ENCODE data around the gene CHCHD10. TPM values are rescaled to one million over a fixed set of nuclear protein-coding genes. Genes with fewer than 3 reads are reported as not detected.
A peak's percentile ranks its signal among the peaks of the same experiment; 100 is the strongest.

The CHCHD10 gene
- total RNA-seq, 1 donor from 2014 or later, result 126 TPM

DNA sequence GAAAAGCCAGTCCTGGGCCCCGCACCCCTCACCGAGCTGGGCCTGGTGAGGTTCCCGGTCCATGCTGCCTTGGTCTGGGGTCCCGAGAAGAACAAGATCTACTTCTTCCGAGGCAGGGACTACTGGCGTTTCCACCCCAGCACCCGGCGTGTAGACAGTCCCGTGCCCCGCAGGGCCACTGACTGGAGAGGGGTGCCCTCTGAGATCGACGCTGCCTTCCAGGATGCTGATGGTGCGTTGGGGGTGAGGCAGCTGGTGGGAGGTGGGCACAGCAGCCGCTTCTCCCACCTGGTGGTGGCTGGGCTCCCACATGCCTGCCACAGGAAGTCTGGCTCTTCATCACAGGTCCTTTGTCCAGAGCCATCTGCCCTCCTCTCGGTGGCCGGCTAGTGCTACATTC lies 14.5 kb upstream of the CHCHD10 start:
- H3K27me3 Mint-ChIP-seq, result no peaks in the 10 kb centered on the region
- no peaks in the 10 kb centered on the region for H3K9me3 Mint-ChIP-seq
- DNase-seq, result no peak

DNA sequence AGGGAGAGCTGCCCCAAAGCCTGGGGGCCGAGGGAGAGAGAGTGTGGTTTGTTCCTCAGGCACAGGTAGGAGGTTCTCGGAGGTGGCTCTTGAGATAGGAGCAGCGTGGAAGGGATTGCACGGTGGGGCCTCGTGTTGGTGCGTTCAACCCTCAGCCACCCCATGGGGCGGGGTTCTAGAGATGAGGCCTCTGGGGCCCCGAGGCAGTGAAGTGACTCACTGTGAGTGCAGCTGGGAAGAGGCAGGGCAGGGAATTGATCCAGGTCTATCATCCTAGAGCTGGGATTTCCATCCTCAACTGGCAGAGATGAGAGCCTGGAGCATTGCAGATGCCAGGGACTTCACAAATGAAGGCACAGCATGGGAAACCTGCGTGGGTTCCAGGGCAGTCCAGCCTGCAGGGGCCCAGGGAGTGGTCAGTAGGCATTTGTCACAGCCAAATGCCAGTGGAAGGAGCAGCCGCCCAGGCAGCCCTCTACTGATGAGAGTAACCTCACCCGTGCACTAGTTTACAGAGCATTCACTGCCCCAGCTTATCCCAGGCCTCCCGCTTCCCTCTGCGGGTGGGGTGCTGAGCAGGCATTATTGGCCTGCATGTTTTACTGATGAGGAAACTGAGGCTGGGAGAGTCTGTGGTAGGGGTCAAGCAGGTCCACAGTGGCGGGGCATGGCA lies 13.9 kb upstream of the CHCHD10 start:
- Mint-ChIP-seq H3K4me1 (peaks cover 13% of the 10 kb centered on the region), H3K4me3 (no peak overlapping the region), H3K36me3 (ENCODE audit: low read depth) (no peaks in the 10 kb centered on the region), H3K27me3 (no peaks in the 10 kb centered on the region), H3K27ac (no peak overlapping the region), H3K9me3 (no peaks in the 10 kb centered on the region)
- no peak for DNase-seq
- intact Hi-C loops (cut with micrococcal nuclease), result no loop called here

More for the DNA sequence above, 14.5 kb upstream of the CHCHD10 start:
- Mint-ChIP-seq H3K36me3 (ENCODE audit: low read depth) (no peaks in the 10 kb centered on the region), H3K27ac (no peak overlapping the region), H3K4me3 (no peak overlapping the region), H3K4me1 (peaks cover 14% of the 10 kb centered on the region)
- intact Hi-C loops (cut with micrococcal nuclease), result no loop called here

DNA sequence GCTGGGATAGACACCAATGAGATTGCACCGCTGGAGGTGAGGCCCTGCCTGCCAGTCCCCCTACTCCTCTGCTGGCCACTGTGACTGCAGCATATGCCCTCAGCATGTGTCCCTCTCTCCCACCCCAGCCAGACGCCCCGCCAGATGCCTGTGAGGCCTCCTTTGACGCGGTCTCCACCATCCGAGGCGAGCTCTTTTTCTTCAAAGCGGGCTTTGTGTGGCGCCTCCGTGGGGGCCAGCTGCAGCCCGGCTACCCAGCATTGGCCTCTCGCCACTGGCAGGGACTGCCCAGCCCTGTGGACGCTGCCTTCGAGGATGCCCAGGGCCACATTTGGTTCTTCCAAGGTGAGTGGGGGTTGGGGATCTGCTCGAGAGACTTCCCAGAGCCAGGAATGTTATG lies 13.3 kb upstream of the CHCHD10 start:
- DNase-seq, result no peak
- peaks cover 8% of the 10 kb centered on the region for H3K4me1 Mint-ChIP-seq
- H3K9me3 Mint-ChIP-seq, result no peaks in the 10 kb centered on the region
- H3K4me3 Mint-ChIP-seq, result no peak overlapping the region
- H3K27me3 Mint-ChIP-seq, result no peaks in the 10 kb centered on the region
- H3K36me3 Mint-ChIP-seq (ENCODE audit: low read depth), result no peaks in the 10 kb centered on the region
- intact Hi-C loops (cut with micrococcal nuclease), result no loop called here
- no peak overlapping the region for H3K27ac Mint-ChIP-seq

DNA sequence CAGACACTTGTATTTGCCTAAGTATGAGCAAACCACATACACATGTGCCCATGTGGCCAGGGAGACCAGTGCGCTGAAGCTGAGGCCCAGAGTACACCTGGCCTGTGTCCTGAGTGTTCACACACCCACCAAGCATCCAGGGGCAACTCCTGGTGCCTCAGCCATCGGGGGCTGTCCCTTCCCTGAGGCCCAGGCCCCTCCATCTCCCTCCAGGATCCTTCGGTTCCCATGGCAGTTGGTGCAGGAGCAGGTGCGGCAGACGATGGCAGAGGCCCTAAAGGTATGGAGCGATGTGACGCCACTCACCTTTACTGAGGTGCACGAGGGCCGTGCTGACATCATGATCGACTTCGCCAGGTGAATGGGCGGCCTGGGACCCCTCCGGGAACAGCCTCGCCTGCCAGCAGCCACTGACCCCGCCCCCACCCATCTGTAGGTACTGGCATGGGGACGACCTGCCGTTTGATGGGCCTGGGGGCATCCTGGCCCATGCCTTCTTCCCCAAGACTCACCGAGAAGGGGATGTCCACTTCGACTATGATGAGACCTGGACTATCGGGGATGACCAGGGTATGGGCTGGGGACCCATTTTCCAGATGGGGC lies 12.5 kb upstream of the CHCHD10 start:
- H3K27me3 Mint-ChIP-seq, result no peaks in the 10 kb centered on the region
- H3K27ac Mint-ChIP-seq, result no peak overlapping the region
- no peaks in the 10 kb centered on the region for H3K36me3 Mint-ChIP-seq (ENCODE audit: low read depth)
- H3K4me1 Mint-ChIP-seq, result peaks cover 5% of the 10 kb centered on the region
- intact Hi-C loops (cut with micrococcal nuclease), result no loop called here
- H3K9me3 Mint-ChIP-seq, result no peaks in the 10 kb centered on the region
- no peak overlapping the region for H3K4me3 Mint-ChIP-seq
- no peak for DNase-seq

DNA sequence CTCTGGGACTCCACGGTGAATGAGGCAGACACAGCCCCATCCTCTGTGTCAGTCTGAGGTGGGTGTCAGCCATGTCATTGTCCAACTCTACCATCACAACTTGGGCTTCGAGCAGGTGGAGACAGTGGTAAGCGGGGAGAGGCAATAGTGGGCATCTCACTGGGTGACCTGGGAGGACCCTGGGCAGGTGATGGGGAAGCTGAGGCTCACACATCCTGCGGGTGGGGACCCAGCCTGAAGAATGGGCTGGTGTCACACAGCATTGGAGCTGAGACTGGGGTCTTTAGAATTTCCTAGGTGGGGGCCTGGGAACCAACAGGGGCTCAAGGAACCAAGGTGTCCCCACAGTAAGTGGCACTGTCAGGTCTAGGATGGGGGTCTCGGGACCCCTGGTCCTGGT lies 12.0 kb upstream of the CHCHD10 start:
- H3K9me3 Mint-ChIP-seq, result no peaks in the 10 kb centered on the region
- H3K4me1 Mint-ChIP-seq, result peaks cover 5% of the 10 kb centered on the region
- H3K27me3 Mint-ChIP-seq, result peaks cover 2% of the 10 kb centered on the region
- H3K36me3 Mint-ChIP-seq (ENCODE audit: low read depth), result no peaks in the 10 kb centered on the region
- DNase-seq, result no peak
- no peak overlapping the region for H3K4me3 Mint-ChIP-seq
- no peak overlapping the region for H3K27ac Mint-ChIP-seq
- intact Hi-C loops (cut with micrococcal nuclease), result no loop called here

DNA sequence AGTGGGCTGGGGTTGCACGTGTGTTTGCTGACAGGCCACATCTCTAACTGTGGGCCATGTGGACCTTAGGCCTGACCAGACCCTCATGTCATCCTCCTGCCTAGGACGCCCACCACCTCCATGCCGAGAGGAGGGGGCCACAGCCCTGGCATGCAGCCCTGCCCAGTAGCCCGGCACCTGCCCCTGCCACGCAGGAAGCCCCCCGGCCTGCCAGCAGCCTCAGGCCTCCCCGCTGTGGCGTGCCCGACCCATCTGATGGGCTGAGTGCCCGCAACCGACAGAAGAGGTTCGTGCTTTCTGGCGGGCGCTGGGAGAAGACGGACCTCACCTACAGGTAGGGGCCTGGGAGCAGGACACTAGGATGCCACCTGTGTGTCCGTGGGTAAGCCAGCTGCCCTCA lies 11.3 kb upstream of the CHCHD10 start:
- peaks cover 7% of the 10 kb centered on the region for H3K27me3 Mint-ChIP-seq
- intact Hi-C loops (cut with micrococcal nuclease), result no loop called here
- no peak for DNase-seq
- no peak overlapping the region for H3K4me3 Mint-ChIP-seq
- H3K36me3 Mint-ChIP-seq (ENCODE audit: low read depth), result no peaks in the 10 kb centered on the region
- H3K9me3 Mint-ChIP-seq, result no peaks in the 10 kb centered on the region
- H3K4me1 Mint-ChIP-seq, result peaks cover under 1% of the 10 kb centered on the region
- no peak overlapping the region for H3K27ac Mint-ChIP-seq

DNA sequence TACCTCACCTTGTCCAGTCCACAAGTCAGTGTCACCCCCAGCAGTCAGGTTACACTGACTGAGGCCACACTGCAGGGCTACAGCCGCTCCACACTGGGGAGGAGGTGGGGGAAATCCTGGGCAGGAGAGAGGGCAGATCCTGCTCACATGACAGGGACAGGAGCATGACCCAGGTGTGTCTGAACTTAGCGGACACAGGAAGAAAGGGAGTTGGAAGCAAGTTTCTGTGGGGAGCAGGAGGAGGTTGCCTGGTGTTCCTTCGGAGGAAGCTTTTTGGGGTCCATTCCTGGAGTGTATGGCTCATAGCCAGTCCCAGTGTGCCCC lies 10.8 kb upstream of the CHCHD10 start:
- Mint-ChIP-seq H3K4me1 (no peaks in the 10 kb centered on the region), H3K36me3 (ENCODE audit: low read depth) (no peaks in the 10 kb centered on the region), H3K27me3 (peaks cover 9% of the 10 kb centered on the region), H3K27ac (no peak overlapping the region), H3K4me3 (no peak overlapping the region), H3K9me3 (no peaks in the 10 kb centered on the region)
- DNase-seq, result no peak
- intact Hi-C loops (cut with micrococcal nuclease), result no loop called here

DNA sequence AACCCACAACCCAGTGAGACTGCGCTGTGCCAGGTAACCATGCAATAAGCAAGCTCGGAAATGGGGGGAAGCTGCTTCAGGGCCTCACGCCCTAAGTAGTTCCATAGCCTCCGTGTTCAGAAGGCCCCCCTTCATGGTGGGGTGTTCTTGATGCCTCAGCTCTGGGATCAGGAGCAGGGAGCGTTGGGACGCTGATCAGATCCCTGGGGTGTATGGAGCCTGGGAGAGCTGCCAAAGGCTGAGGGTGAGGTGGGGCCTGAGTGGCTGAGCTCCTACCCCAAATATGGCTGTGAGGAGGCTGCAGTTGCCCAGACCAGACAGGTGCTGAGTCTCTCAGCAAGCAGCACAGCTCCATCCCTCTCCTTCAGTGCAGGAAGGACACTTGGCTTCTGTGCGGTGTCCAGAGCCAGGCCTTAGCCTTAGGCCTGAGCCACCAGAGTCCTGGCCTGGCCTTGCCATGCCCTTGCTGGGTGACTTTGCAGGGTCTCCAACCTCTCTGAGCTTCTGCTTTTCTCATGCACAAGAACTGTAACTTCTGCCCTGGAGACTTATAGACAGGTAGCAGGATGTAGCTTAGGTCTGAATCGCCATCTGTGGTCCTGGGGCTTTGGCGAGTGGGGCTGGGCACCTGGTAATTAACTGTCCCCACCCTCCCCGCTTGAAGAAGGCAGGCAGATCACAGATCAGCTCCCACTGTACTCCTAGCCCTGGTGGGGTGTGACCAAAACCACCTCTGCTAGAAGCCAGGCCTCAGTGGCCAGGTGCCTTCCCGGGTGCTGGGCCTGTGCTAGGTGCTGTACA lies 10.2 kb upstream of the CHCHD10 start:
- Mint-ChIP-seq H3K4me1 (peaks cover 5% of the 10 kb centered on the region), H3K27me3 (peaks cover 15% of the 10 kb centered on the region), H3K9me3 (no peaks in the 10 kb centered on the region), H3K36me3 (ENCODE audit: low read depth) (no peaks in the 10 kb centered on the region), H3K27ac (no peak overlapping the region), H3K4me3 (no peak overlapping the region)
- intact Hi-C loops (cut with micrococcal nuclease), result no loop called here
- no peak for DNase-seq

DNA sequence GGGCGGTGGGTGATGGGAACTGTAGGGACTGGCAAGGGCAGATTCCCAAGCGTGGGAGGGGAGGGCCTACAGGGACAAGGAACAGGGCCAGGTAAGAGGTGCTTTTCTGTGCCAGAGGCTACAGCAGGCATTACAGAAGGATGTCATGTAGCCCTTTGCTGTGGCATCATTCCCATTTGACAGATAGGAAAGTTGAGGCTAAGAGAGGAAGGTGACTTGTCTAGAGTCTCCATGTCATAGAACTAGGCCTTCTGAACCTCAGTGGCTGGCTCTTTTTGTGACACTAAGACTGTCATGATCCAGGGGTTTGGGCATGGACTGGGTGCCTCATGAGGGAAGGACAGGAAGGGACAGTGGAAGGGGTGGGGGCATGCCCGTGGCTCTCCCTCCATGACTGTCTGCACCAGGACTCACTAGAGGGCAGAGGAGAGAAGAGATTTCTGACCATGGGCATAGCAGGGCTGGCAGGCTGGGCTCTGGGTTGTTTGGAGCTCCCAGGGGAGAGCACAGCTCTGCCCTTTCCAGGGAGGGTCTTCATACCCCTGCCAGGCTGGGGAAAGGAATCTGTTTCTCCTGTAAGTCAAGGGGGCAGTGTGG lies 8.1 kb upstream of the CHCHD10 start:
- Mint-ChIP-seq H3K4me3 (no peak overlapping the region), H3K27ac (no peak overlapping the region), H3K4me1 (peaks cover 8% of the 10 kb centered on the region), H3K27me3 (peaks cover 17% of the 10 kb centered on the region), H3K36me3 (ENCODE audit: low read depth) (no peaks in the 10 kb centered on the region), H3K9me3 (no peaks in the 10 kb centered on the region)
- intact Hi-C loops (cut with micrococcal nuclease), result no loop called here
- DNase-seq, result no peak

DNA sequence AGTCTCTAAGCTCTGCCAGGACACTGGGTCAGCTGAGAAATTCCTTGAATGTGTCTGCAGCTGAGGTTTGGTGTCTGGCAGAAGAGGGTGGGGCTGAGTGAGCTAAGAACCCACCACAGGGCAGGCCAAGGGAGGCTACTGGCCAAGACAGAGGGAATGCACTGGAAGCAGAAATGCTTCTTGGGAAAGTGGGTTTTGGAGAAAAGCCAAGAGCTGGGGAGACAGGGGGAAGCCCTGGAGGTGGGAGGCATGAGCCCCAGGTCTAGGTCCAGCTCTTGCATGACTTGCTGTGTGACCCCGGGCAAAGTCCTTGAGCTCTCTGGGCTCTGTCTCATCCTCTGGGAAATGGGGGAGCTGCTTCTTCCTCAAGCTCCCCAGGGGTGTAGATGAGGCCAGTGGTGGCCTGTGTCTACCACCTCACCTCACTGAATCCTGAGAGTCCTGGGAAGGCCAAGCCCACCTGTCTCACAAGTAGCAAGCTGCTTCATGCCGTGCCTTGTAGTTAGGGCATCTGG lies 7.2 kb upstream of the CHCHD10 start:
- Mint-ChIP-seq H3K27ac (no peak overlapping the region), H3K27me3 (peaks cover 17% of the 10 kb centered on the region), H3K36me3 (ENCODE audit: low read depth) (no peaks in the 10 kb centered on the region), H3K4me3 (no peak overlapping the region), H3K4me1 (peaks cover 10% of the 10 kb centered on the region), H3K9me3 (no peaks in the 10 kb centered on the region)
- intact Hi-C loops (cut with micrococcal nuclease), result no loop called here
- DNase-seq, result no peak

DNA sequence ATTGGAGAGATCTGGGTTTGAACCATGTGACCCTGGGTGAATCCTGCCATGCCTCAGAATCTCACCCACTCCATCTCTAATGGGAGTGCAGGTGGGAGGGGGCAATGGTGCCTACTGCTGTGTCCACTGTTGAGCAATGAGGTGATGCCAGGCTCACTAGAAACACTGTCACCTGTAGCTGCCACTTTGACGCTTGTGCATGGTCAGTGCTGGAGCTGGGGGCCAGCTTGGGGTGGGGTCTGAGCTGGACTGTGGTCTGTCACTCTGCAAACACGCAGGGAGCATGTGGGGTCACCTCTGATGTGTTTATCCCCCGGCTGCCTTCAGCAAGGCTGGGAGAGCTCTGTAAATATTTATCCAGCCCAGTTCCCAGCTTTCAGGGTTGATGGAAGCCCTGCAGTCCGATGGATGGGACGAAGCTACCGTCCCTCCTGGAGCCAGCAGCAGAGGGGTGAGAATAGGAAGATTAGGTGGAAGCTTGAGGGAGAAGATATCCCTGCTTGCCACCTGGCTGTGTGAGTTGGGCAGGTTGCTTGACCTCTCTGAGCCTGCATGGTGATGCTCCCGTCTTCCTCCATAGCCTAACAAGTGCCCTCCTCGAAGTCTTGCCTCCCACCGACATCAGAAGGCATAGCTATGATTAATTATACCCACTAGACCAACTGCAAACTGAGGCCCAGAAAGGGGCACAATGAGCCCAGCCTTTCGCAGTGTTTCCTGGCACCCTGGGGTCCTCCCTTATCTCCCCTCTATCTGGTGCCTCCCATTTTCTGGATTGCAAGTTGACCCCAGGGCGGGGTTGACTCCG lies 6.5 kb upstream of the CHCHD10 start:
- no peak overlapping the region for H3K27ac Mint-ChIP-seq
- H3K9me3 Mint-ChIP-seq, result no peaks in the 10 kb centered on the region
- H3K27me3 Mint-ChIP-seq, result peaks cover 17% of the 10 kb centered on the region
- peaks cover 10% of the 10 kb centered on the region for H3K4me1 Mint-ChIP-seq
- no peaks in the 10 kb centered on the region for H3K36me3 Mint-ChIP-seq (ENCODE audit: low read depth)
- intact Hi-C loops (cut with micrococcal nuclease), result no loop called here
- no peak for DNase-seq
- H3K4me3 Mint-ChIP-seq, result no peak overlapping the region

DNA sequence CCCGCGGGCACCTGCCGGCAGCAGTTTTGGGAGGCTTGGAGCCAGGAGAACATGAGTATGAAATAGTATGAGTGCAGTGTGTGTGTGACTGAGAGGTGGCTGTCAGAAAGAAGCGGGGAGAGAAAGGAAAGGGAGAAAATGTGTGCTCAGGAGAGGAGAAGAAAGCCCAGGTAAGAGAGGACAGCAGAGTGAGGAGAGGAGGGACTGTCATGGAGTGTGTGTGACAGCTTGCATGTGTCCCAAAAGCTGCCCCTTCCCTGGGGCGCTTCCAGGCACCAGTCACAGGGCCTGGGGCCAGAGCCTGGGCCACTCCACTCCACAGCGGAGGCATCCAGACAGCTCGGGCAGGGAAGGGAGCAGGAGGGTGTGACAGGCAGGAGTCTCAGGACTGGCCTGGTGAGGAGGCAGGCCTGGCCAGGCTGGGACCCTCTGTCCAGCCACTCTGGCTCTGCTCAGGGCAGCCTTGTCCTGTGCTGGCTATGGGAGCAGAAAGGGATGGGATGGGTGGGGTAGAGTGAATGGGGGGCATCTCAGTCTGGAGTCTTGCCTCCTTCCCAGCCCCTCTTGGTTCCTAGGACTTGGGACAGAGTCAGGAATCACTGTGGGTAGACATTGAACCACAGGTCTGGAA lies 5.8 kb upstream of the CHCHD10 start:
- no peak for DNase-seq
- H3K36me3 Mint-ChIP-seq (ENCODE audit: low read depth), result no peaks in the 10 kb centered on the region
- peak overlapping the region; percentile 4 for H3K27ac Mint-ChIP-seq
- no peaks in the 10 kb centered on the region for H3K9me3 Mint-ChIP-seq
- intact Hi-C loops (cut with micrococcal nuclease), result no loop called here
- peak overlapping the region; percentile 16 for H3K4me3 Mint-ChIP-seq
- peaks cover 17% of the 10 kb centered on the region for H3K27me3 Mint-ChIP-seq
- H3K4me1 Mint-ChIP-seq, result peaks cover 10% of the 10 kb centered on the region
